ENCODE results near the gene RPL34.

RPL34 gene

DNA sequence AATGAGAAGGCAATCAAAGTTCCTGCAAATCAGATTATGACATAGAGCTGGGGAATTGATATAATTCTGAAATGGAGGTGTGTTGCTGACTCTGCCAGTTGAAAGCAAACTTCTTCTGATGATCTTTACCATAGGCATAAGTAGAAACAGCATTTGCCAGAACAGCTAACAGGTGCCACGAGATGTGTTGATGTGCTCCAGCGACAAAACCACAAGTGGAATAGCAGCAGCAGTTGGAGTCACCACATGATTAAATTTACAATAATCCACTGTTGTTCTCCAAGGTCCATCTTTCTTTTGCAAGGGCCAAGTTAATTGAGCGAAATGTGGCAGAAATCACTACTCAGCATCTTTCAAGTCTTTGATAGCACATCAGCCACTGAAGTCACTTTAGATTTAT lies 26.3 kb downstream of the RPL34 start:
- Histone ChIP-seq H3K36me3 (ENCODE audit: control insufficient read depth in 1 of 2, insufficient read depth in 2 of 2, low read depth in 1 of 2, low read length in 2 of 2) (no peaks in the 10 kb centered on the region), H3K9ac (ENCODE audit: low read length) (no peak overlapping the region), H3K27ac (ENCODE audit: low read length, poor library complexity, severe bottlenecking) (no peak overlapping the region), H3K4ac (ENCODE audit: low read depth in 1 of 2, low read length in 2 of 2) (no peak overlapping the region), H2BK15ac (ENCODE audit: low read depth, poor library complexity, severe bottlenecking) (no peak overlapping the region), H3K9me3 (ENCODE audit: control insufficient read depth, low read length) (no peaks in the 10 kb centered on the region), H3K23ac (ENCODE audit: low read length in 2 of 2) (no peak overlapping the region), H2BK5ac (ENCODE audit: low read depth, low read length, poor library complexity, severe bottlenecking) (no peak overlapping the region), H2BK12ac (ENCODE audit: low read length in 2 of 2) (no peak overlapping the region), H2AFZ (ENCODE audit: low read depth, low read length) (no peak overlapping the region), H3K18ac (ENCODE audit: low read depth in 1 of 2, low read length in 2 of 2) (no peak overlapping the region), H4K91ac (ENCODE audit: low read length) (no peak overlapping the region), H3K4me1 (ENCODE audit: control insufficient read depth, insufficient read depth, low read depth, low read length) (peaks cover 3% of the 10 kb centered on the region), H4K8ac (ENCODE audit: low read length) (no peak overlapping the region), H2AK5ac (ENCODE audit: low read length, severe bottlenecking) (no peak overlapping the region), H3K14ac (ENCODE audit: low read length in 2 of 2) (no peak overlapping the region), H3K27me3 (ENCODE audit: control insufficient read depth in 1 of 2, insufficient read depth in 1 of 2, low read length in 2 of 2) (no peaks in the 10 kb centered on the region), H3K79me1 (replicated peaks; ENCODE audit: low read length, poor library complexity, severe bottlenecking) (no peaks in the 10 kb centered on the region), H3K4me2 (ENCODE audit: low read length, poor library complexity, severe bottlenecking) (no peak overlapping the region), H3K4me3 (ENCODE audit: insufficient read depth in 1 of 2, low read depth in 1 of 2, low read length in 2 of 2) (no peak overlapping the region), H2BK120ac (ENCODE audit: low read depth, low read length) (no peak overlapping the region)
- WGBS = 91% methylated on average over 2 of the region's 3 CpGs
- no peak for DNase-seq

- no peaks in the 10 kb centered on the region for H3K27me3 ChIP-seq (ENCODE audit: control insufficient read depth in 1 of 2, insufficient read depth in 1 of 2, low read length in 2 of 2)
- H4K8ac ChIP-seq (ENCODE audit: low read length) = no peak overlapping the region
- H3K14ac ChIP-seq (ENCODE audit: low read length in 2 of 2) = no peak overlapping the region
- no peak overlapping the region for H2AK5ac ChIP-seq (ENCODE audit: low read length, severe bottlenecking)
- no peaks in the 10 kb centered on the region for H3K79me1 ChIP-seq (replicated peaks; ENCODE audit: low read length, poor library complexity, severe bottlenecking)
- H3K9me3 ChIP-seq (ENCODE audit: control insufficient read depth, low read length) = no peaks in the 10 kb centered on the region
- peak overlapping the region in 1 of 2 experiments; percentile 95 for H3K4me3 ChIP-seq (ENCODE audit: insufficient read depth in 1 of 2, low read depth in 1 of 2, low read length in 2 of 2)
- peak overlapping the region; percentile 98 for H3K9ac ChIP-seq (ENCODE audit: low read length)
- peaks cover 5 to 7% of the 10 kb centered on the region in 2 experiments for H3K36me3 ChIP-seq (ENCODE audit: control insufficient read depth in 1 of 2, insufficient read depth in 2 of 2, low read depth in 1 of 2, low read length in 2 of 2)
- no peak overlapping the region for H2BK12ac ChIP-seq (ENCODE audit: low read length in 2 of 2)
- no peak overlapping the region for H3K27ac ChIP-seq (ENCODE audit: low read length, poor library complexity, severe bottlenecking)
- no peak overlapping the region for H2BK15ac ChIP-seq (ENCODE audit: low read depth, poor library complexity, severe bottlenecking)
- H2AFZ ChIP-seq (ENCODE audit: low read depth, low read length) = no peak overlapping the region
- H3K4me2 ChIP-seq (ENCODE audit: low read length, poor library complexity, severe bottlenecking) = peak overlapping the region; percentile 65
- DNase-seq = no peak
- no peak overlapping the region for H2BK120ac ChIP-seq (ENCODE audit: low read depth, low read length)
- peaks cover 5% of the 10 kb centered on the region for H3K4me1 ChIP-seq (ENCODE audit: control insufficient read depth, insufficient read depth, low read depth, low read length)
- H4K91ac ChIP-seq (ENCODE audit: low read length) = no peak overlapping the region
- no peak overlapping the region for H3K18ac ChIP-seq (ENCODE audit: low read depth in 1 of 2, low read length in 2 of 2)
- no peak overlapping the region for H2BK5ac ChIP-seq (ENCODE audit: low read depth, low read length, poor library complexity, severe bottlenecking)
- WGBS = 11% methylated on average over 6 of the region's 6 CpGs
- no peak overlapping the region for H3K4ac ChIP-seq (ENCODE audit: low read depth in 1 of 2, low read length in 2 of 2)
- no peak overlapping the region for H3K23ac ChIP-seq (ENCODE audit: low read length in 2 of 2)
Observed at GRCh38 chr4:108649863-108650211, 29.5 kb downstream of the RPL34 start.

DNA sequence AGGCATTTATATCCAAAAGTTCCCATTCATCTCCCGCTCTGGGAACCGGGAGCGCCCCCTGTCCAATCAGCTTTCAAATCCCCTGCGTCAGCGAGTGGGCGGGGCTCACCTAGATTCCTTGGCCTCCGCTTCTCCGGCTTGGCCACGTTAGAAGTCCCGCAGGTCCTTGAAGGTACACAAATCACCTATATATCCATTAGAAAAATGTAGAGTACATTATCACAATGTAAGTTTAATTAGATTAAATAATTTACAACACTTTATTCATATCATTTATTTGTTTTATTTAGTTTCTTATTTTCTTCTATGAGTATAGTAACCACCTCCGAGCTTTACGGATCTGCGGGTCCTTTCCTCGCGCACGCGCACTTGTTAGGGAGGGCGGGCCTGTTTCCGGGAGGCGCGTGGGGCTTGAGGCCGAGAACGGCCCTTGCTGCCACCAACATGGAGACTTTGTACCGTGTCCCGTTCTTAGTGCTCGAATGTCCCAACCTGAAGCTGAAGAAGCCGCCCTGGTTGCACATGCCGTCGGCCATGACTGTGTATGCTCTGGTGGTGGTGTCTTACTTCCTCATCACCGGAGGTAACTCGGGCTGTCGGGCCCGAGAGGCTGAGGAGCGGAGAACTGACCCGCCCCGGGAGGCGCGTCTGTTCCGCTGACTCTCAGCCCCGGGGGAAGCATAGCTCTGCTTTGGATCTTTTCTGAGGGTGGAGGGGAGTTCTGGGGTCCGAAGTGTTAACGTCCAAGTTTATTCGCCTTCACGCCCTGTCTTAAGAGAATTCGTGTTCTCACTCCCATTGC lies 30.0 kb downstream of the RPL34 start, which contains the start of gene OSTC:
TSS of gene OSTC (plus strand) at position 388 of the 802 bp plus-strand sequence. CDS start at position 445, 57 bp downstream.
- no peaks in the 10 kb centered on the region for H3K79me1 ChIP-seq (replicated peaks; ENCODE audit: low read length, poor library complexity, severe bottlenecking)
- no peaks in the 10 kb centered on the region for H3K27me3 ChIP-seq (ENCODE audit: control insufficient read depth in 1 of 2, insufficient read depth in 1 of 2, low read length in 2 of 2)
- H4K8ac ChIP-seq (ENCODE audit: low read length) = peak within 1 kb of the TSS; percentile 99
- H3K4me2 ChIP-seq (ENCODE audit: low read length, poor library complexity, severe bottlenecking) = peak within 1 kb of the TSS; percentile 65
- H3K27ac ChIP-seq (ENCODE audit: low read length, poor library complexity, severe bottlenecking) = peak within 1 kb of the TSS; percentile 87
- peak within 1 kb of the TSS; percentile 83 to 95 for H3K4me3 ChIP-seq (ENCODE audit: insufficient read depth in 1 of 2, low read depth in 1 of 2, low read length in 2 of 2)
- peak within 1 kb of the TSS; percentile 100 for H2AK5ac ChIP-seq (ENCODE audit: low read length, severe bottlenecking)
- H2BK12ac ChIP-seq (ENCODE audit: low read length in 2 of 2) = no peak within 1 kb of the TSS
- H3K9me3 ChIP-seq (ENCODE audit: control insufficient read depth, low read length) = no peaks in the 10 kb centered on the region
- peak; percentile 98 for DNase-seq
- no peak within 1 kb of the TSS for H3K23ac ChIP-seq (ENCODE audit: low read length in 2 of 2)
- H3K36me3 ChIP-seq (ENCODE audit: control insufficient read depth in 1 of 2, insufficient read depth in 2 of 2, low read depth in 1 of 2, low read length in 2 of 2) = peaks cover 5 to 8% of the 10 kb centered on the region in 2 experiments
- H3K4ac ChIP-seq (ENCODE audit: low read depth in 1 of 2, low read length in 2 of 2) = peak within 1 kb of the TSS; percentile 81 to 94
- peak within 1 kb of the TSS; percentile 86 for H4K91ac ChIP-seq (ENCODE audit: low read length)
- no peak within 1 kb of the TSS for H2AFZ ChIP-seq (ENCODE audit: low read depth, low read length)
- peaks cover 5% of the 10 kb centered on the region for H3K4me1 ChIP-seq (ENCODE audit: control insufficient read depth, insufficient read depth, low read depth, low read length)
- under 1% methylated on average over 35 of the region's 45 CpGs for WGBS
- H3K14ac ChIP-seq (ENCODE audit: low read length in 2 of 2) = peak within 1 kb of the TSS in 1 of 2 experiments; percentile 99
- peak within 1 kb of the TSS; percentile 98 for H3K9ac ChIP-seq (ENCODE audit: low read length)
- peak within 1 kb of the TSS; percentile 94 for H2BK5ac ChIP-seq (ENCODE audit: low read depth, low read length, poor library complexity, severe bottlenecking)
- H2BK15ac ChIP-seq (ENCODE audit: low read depth, poor library complexity, severe bottlenecking) = peak within 1 kb of the TSS; percentile 7
- H3K18ac ChIP-seq (ENCODE audit: low read depth in 1 of 2, low read length in 2 of 2) = peak within 1 kb of the TSS; percentile 89 to 92
- peak within 1 kb of the TSS; percentile 85 for H2BK120ac ChIP-seq (ENCODE audit: low read depth, low read length)

- H2BK15ac ChIP-seq (ENCODE audit: low read depth, poor library complexity, severe bottlenecking) = no peak overlapping the region
- H3K23ac ChIP-seq (ENCODE audit: low read length in 2 of 2) = no peak overlapping the region
- peak overlapping the region; percentile 86 for H4K91ac ChIP-seq (ENCODE audit: low read length)
- peak overlapping the region; percentile 83 to 95 for H3K4me3 ChIP-seq (ENCODE audit: insufficient read depth in 1 of 2, low read depth in 1 of 2, low read length in 2 of 2)
- peaks cover 5 to 16% of the 10 kb centered on the region in 2 experiments for H3K36me3 ChIP-seq (ENCODE audit: control insufficient read depth in 1 of 2, insufficient read depth in 2 of 2, low read depth in 1 of 2, low read length in 2 of 2)
- H4K8ac ChIP-seq (ENCODE audit: low read length) = peak overlapping the region; percentile 99
- DNase-seq = peak; percentile 68
- H3K4me1 ChIP-seq (ENCODE audit: control insufficient read depth, insufficient read depth, low read depth, low read length) = peaks cover 5% of the 10 kb centered on the region
- H2AK5ac ChIP-seq (ENCODE audit: low read length, severe bottlenecking) = peak overlapping the region; percentile 100
- no peak overlapping the region for H2BK120ac ChIP-seq (ENCODE audit: low read depth, low read length)
- H3K27ac ChIP-seq (ENCODE audit: low read length, poor library complexity, severe bottlenecking) = peak overlapping the region; percentile 87
- H3K9me3 ChIP-seq (ENCODE audit: control insufficient read depth, low read length) = no peaks in the 10 kb centered on the region
- H3K4me2 ChIP-seq (ENCODE audit: low read length, poor library complexity, severe bottlenecking) = peak overlapping the region; percentile 49
- H3K79me1 ChIP-seq (replicated peaks; ENCODE audit: low read length, poor library complexity, severe bottlenecking) = no peaks in the 10 kb centered on the region
- H3K27me3 ChIP-seq (ENCODE audit: control insufficient read depth in 1 of 2, insufficient read depth in 1 of 2, low read length in 2 of 2) = no peaks in the 10 kb centered on the region
- peak overlapping the region; percentile 81 to 94 for H3K4ac ChIP-seq (ENCODE audit: low read depth in 1 of 2, low read length in 2 of 2)
- H3K18ac ChIP-seq (ENCODE audit: low read depth in 1 of 2, low read length in 2 of 2) = peak overlapping the region; percentile 89 to 92
- peak overlapping the region; percentile 98 for H3K9ac ChIP-seq (ENCODE audit: low read length)
- peak overlapping the region in 1 of 2 experiments; percentile 35 for H3K14ac ChIP-seq (ENCODE audit: low read length in 2 of 2)
- peak overlapping the region; percentile 94 for H2BK5ac ChIP-seq (ENCODE audit: low read depth, low read length, poor library complexity, severe bottlenecking)
- H2AFZ ChIP-seq (ENCODE audit: low read depth, low read length) = no peak overlapping the region
- 6% methylated on average over 7 of the region's 9 CpGs for WGBS
- no peak overlapping the region for H2BK12ac ChIP-seq (ENCODE audit: low read length in 2 of 2)
Observed at GRCh38 chr4:108651014-108651791, 30.8 kb downstream of the RPL34 start.

Data from mesenchymal stem cell (in vitro differentiated cells and primary cell).